PFSK-1 (cell line): ENCODE data around the gene CTNNA3.

Source experiments
- FOXP2 ChIP-seq: optimal IDR thresholded peaks from 2 replicates; pipeline ENCODE3; 2011; ENCODE audit warnings: borderline replicate concordance, control low read depth, inconsistent platforms; ENCODE audit not compliant: insufficient read depth; ENCODE audit errors: extremely low read length, extremely low read depth
- POLR2AphosphoS5 ChIP-seq: IDR thresholded peaks from 2 replicates; pipeline ENCODE4 v1.6.1; 2012; ENCODE audit warnings: low read depth, mild to moderate bottlenecking, control low read depth, low read length, moderate library complexity
- REST ChIP-seq, 2 experiments: IDR thresholded peaks; 2 replicates each; pipeline versions ENCODE4 v1.6.1 to v1.8.0; 2011 to 2012; ENCODE audit warnings: low read depth in 2 of 2, low read length in 2 of 2, control low read depth in 1 of 2, inconsistent platforms in 1 of 2, mild to moderate bottlenecking in 1 of 2, moderate library complexity in 1 of 2; ENCODE audit not compliant: insufficient read depth in 1 of 2
- TAF1 ChIP-seq: IDR thresholded peaks from 2 replicates; pipeline ENCODE4 v1.6.1; 2012; ENCODE audit warnings: low read length, control low read depth, borderline replicate concordance; ENCODE audit not compliant: insufficient read depth

GRCh38 chr10:66869635-66870034, 826.4 kb downstream of the CTNNA3 start:
- no peak for TF ChIP-seq REST (IDR thresholded peaks at IDR 0.05; ENCODE audit: insufficient read depth in 1 of 2, low read depth in 2 of 2, low read length in 2 of 2)
- no peak for TF ChIP-seq POLR2AphosphoS5
- TF ChIP-seq TAF1: no peak
- TF ChIP-seq FOXP2: no peak
